Tibial nerve (tissue), 3 donors: ENCODE results near the gene GPR158.

Source experiments
- POLR2A ChIP-seq, 2 donors: fragments of 450-650 bp; IDR thresholded peaks; one replicate each; pipeline ENCODE4 v1.6.1; 2017; ENCODE audit warnings: antibody characterized with exemption in 2 of 2, mild to moderate bottlenecking in 2 of 2, moderate library complexity in 2 of 2
- TF ChIP-seq, protein P1 (sequence below), 5 experiments: fragments of 200-600 bp in 3 of 5; fragments of 450-650 bp in 2 of 5; sonication (generic) in 3 of 5; IDR thresholded peaks; one replicate each; pipeline ENCODE4 v1.5.1; 2016 to 2019; ENCODE audit warnings: antibody characterized with exemption in 5 of 5, mild to moderate bottlenecking in 3 of 5, moderate library complexity in 2 of 5

GRCh38 chr10:25453619-25454018 lies 278.8 kb downstream of the GPR158 start:
- TF ChIP-seq, protein P1, sequence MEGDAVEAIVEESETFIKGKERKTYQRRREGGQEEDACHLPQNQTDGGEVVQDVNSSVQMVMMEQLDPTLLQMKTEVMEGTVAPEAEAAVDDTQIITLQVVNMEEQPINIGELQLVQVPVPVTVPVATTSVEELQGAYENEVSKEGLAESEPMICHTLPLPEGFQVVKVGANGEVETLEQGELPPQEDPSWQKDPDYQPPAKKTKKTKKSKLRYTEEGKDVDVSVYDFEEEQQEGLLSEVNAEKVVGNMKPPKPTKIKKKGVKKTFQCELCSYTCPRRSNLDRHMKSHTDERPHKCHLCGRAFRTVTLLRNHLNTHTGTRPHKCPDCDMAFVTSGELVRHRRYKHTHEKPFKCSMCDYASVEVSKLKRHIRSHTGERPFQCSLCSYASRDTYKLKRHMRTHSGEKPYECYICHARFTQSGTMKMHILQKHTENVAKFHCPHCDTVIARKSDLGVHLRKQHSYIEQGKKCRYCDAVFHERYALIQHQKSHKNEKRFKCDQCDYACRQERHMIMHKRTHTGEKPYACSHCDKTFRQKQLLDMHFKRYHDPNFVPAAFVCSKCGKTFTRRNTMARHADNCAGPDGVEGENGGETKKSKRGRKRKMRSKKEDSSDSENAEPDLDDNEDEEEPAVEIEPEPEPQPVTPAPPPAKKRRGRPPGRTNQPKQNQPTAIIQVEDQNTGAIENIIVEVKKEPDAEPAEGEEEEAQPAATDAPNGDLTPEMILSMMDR (IDR thresholded peaks at IDR 0.05) = no peak
- no peak for TF ChIP-seq POLR2A (IDR thresholded peaks at IDR 0.05)
